IMR-90 (cell line): ENCODE measurements around the gene KLHL4. TPM values are rescaled to one million over a fixed set of nuclear protein-coding genes. Genes with fewer than 3 reads are reported as not detected.

ENCODE experiments used
- ATAC-seq: fragments of 200-7000 bp; cut with Tn5 transposase; 2 replicates; pipeline ENCODE4 v1.9.1; 2020; ENCODE audit warnings: low read depth, mild to moderate bottlenecking, moderate library complexity
- BruUV-seq: library from RNA; stranded (reverse); fragments of 400-500 nt; replicated peaks from 2 replicates; lab custom pipeline; 2021; lab: Mats Ljungman, UMichigan
- CTCF ChIA-PET: fragments of 300-600 bp; formaldehyde crosslinking; extraction: SDS; loops from one replicate; lab custom pipeline; 2021; ENCODE audit warnings: antibody characterized with exemption; lab: Yijun Ruan, JAX
- POLR2A ChIA-PET: fragments of 300-600 bp; sonication (Branson Sonifier 250); formaldehyde crosslinking; loops from one replicate; lab custom pipeline; 2022; ENCODE audit warnings: antibody characterized with exemption; ENCODE audit not compliant: unreplicated experiment; lab: Charles Lee
- DNase-seq: peaks from one replicate; pipeline ENCODE4 v3.0.0; 2013
- H2AFZ ChIP-seq: replicated peaks from 2 replicates; pipeline ENCODE3; 2013; ENCODE audit warnings: low read length, mild to moderate bottlenecking; ENCODE audit not compliant: poor library complexity
- H2AK5ac ChIP-seq: 2 replicates; pipeline ENCODE4 v1.6.1; 2013; ENCODE audit warnings: low read depth, low read length, inconsistent platforms
- H2AK9ac ChIP-seq: replicated peaks from 2 replicates; pipeline ENCODE3; 2013; ENCODE audit warnings: mild to moderate bottlenecking, low read depth, low read length, moderate library complexity; ENCODE audit not compliant: poor library complexity
- H2BK120ac ChIP-seq: 2 replicates; pipeline ENCODE4 v1.6.1; 2013; ENCODE audit warnings: low read depth, low read length, inconsistent platforms
- H2BK15ac ChIP-seq: 3 replicates; pipeline ENCODE4 v1.6.1; 2013; ENCODE audit warnings: low read depth, low read length, inconsistent platforms
- H2BK20ac ChIP-seq: 2 replicates; pipeline ENCODE4 v1.6.1; 2013; ENCODE audit warnings: low read depth, mild to moderate bottlenecking, inconsistent platforms, low read length, moderate library complexity
- H2BK5ac ChIP-seq: 2 replicates; pipeline ENCODE4 v1.6.1; 2013; ENCODE audit warnings: mild to moderate bottlenecking, low read depth, low read length, inconsistent platforms; ENCODE audit not compliant: poor library complexity, severe bottlenecking
- H3K14ac ChIP-seq: replicated peaks from 2 replicates; pipeline ENCODE4 v1.6.1; 2013; ENCODE audit warnings: low read depth, low read length, inconsistent platforms
- H3K18ac ChIP-seq: 2 replicates; pipeline ENCODE4 v1.6.1; 2013; ENCODE audit warnings: low read depth, low read length, control low read depth
- H3K23ac ChIP-seq: 2 replicates; pipeline ENCODE4 v1.6.1; 2013; ENCODE audit warnings: low read depth, low read length, inconsistent platforms
- H3K27ac ChIP-seq: 2 replicates; pipeline ENCODE4 v1.5.1; 2013; ENCODE audit warnings: mild to moderate bottlenecking, control low read depth, low read length; ENCODE audit not compliant: insufficient read depth
- H3K27me3 ChIP-seq: 2 replicates; pipeline ENCODE4 v1.6.1; 2013; ENCODE audit warnings: low read length; ENCODE audit not compliant: control insufficient read depth, insufficient read depth
- H3K36me3 ChIP-seq: 2 replicates; pipeline ENCODE4 v1.6.1; 2013; ENCODE audit warnings: low read length, mixed read lengths; ENCODE audit not compliant: control insufficient read depth, insufficient read depth
- H3K4ac ChIP-seq: 2 replicates; pipeline ENCODE4 v1.6.1; 2013; ENCODE audit warnings: low read depth, low read length, inconsistent platforms
- H3K4me1 ChIP-seq: 2 replicates; pipeline ENCODE4 v1.6.1; 2013; ENCODE audit warnings: low read length, mixed read lengths; ENCODE audit not compliant: control insufficient read depth, insufficient read depth
- H3K4me2 ChIP-seq: 2 replicates; pipeline ENCODE4 v1.6.1; 2013; ENCODE audit warnings: low read depth, mild to moderate bottlenecking, control low read depth, low read length, moderate library complexity
- H3K4me3 ChIP-seq: 2 replicates; pipeline ENCODE4 v1.5.1; 2013; ENCODE audit warnings: low read depth, mild to moderate bottlenecking, control low read depth, low read length, moderate library complexity; ENCODE audit not compliant: insufficient read depth
- H3K56ac ChIP-seq: 2 replicates; pipeline ENCODE4 v1.6.1; 2013; ENCODE audit warnings: low read length, inconsistent platforms; ENCODE audit not compliant: insufficient read depth; ENCODE audit errors: extremely low read depth
- H3K79me1 ChIP-seq, 2 experiments: 2 replicates each; pipeline ENCODE4 v1.6.1; 2013; ENCODE audit warnings: low read length in 2 of 2, inconsistent platforms in 1 of 2, low read depth in 1 of 2
- H3K9ac ChIP-seq: 2 replicates; pipeline ENCODE4 v1.6.1; 2013; ENCODE audit warnings: low read depth, low read length, control low read depth
- H3K9me1 ChIP-seq: 2 replicates; pipeline ENCODE4 v1.6.1; 2013; ENCODE audit warnings: low read length, inconsistent platforms; ENCODE audit not compliant: insufficient read depth
- H3K9me3 ChIP-seq: 2 replicates; pipeline ENCODE4 v1.6.1; 2013; ENCODE audit warnings: low read length; ENCODE audit not compliant: control insufficient read depth, insufficient read depth
- H4K20me1 ChIP-seq: 2 replicates; pipeline ENCODE4 v1.6.1; 2013; ENCODE audit warnings: low read length, inconsistent platforms; ENCODE audit not compliant: insufficient read depth
- H4K5ac ChIP-seq: 2 replicates; pipeline ENCODE4 v1.6.1; 2013; ENCODE audit warnings: mild to moderate bottlenecking, low read depth, low read length, control low read depth
- H4K8ac ChIP-seq, 2 experiments: 2 replicates each; pipeline ENCODE4 v1.6.1; 2013; ENCODE audit warnings: low read depth in 2 of 2, low read length in 2 of 2, control low read depth in 1 of 2, inconsistent platforms in 1 of 2
- H4K91ac ChIP-seq: 2 replicates; pipeline ENCODE4 v1.6.1; 2013; ENCODE audit warnings: low read depth, low read length, inconsistent platforms; ENCODE audit not compliant: insufficient read depth
- CHD1 ChIP-seq: IDR thresholded peaks from 2 replicates; pipeline ENCODE4 v1.6.1; 2012; ENCODE audit warnings: low read depth, low read length, improper control_type of control experiment
- FOS ChIP-seq: fragments of 150-350 bp; IDR thresholded peaks from 2 replicates; pipeline ENCODE4 v1.6.1; 2016; ENCODE audit warnings: low read depth, low read length
- MAFK ChIP-seq: IDR thresholded peaks from 2 replicates; pipeline ENCODE4 v1.6.1; 2012; ENCODE audit warnings: low read depth, low read length, improper control_type of control experiment
- MAZ ChIP-seq: IDR thresholded peaks from 2 replicates; pipeline ENCODE4 v1.6.1; 2012; ENCODE audit warnings: low read depth, mild to moderate bottlenecking, low read length, improper control_type of control experiment, moderate library complexity, borderline replicate concordance
- MXI1 ChIP-seq: IDR thresholded peaks from 2 replicates; pipeline ENCODE4 v1.6.1; 2012; ENCODE audit warnings: low read depth, mild to moderate bottlenecking, low read length, moderate library complexity, borderline replicate concordance
- NFE2L2 ChIP-seq: fragments of 150-350 bp; IDR thresholded peaks from 2 replicates; pipeline ENCODE4 v1.6.1; 2016; ENCODE audit warnings: low read depth, mild to moderate bottlenecking, low read length
- POLR2A ChIP-seq: IDR thresholded peaks from 2 replicates; pipeline ENCODE4 v1.6.1; 2012; ENCODE audit warnings: mild to moderate bottlenecking, low read depth, low read length
- RAD21 ChIP-seq: IDR thresholded peaks from 2 replicates; pipeline ENCODE4 v1.6.1; 2012; ENCODE audit warnings: low read length, improper control_type of control experiment
- RFX5 ChIP-seq: IDR thresholded peaks from 2 replicates; pipeline ENCODE4 v1.8.0; 2012; ENCODE audit warnings: low read depth, mild to moderate bottlenecking, low read length, moderate library complexity
- SMC3 ChIP-seq: fragments of 150-350 bp; IDR thresholded peaks from 2 replicates; pipeline ENCODE4 v1.6.1; 2016; ENCODE audit warnings: low read depth, mild to moderate bottlenecking, antibody characterized with exemption, low read length, moderate library complexity
- WGBS, 2 experiments: methylation state at CpG; one replicate each; pipeline versions ENCODE4 v1.1.5 to v1.1.7; 2013; ENCODE audit warnings: missing lambda C conversion rate in 2 of 2; ENCODE audit not compliant: insufficient read length in 1 of 2; ENCODE audit errors: extremely low coverage in 2 of 2; 5-methylcytosine and 5-hydroxymethylcytosine counted together
- dilution Hi-C: fragments of 300-500 bp; cut with HindIII; formaldehyde crosslinking; loops from one replicate; pipeline ENCODE4 v1.14.3; 2018; ENCODE audit warnings: low sequenced_read_pairs; ENCODE audit not compliant: unreplicated experiment
- in situ Hi-C: fragments of 300-500 bp; cut with MboI; formaldehyde crosslinking; loops from 3 replicates; pipeline ENCODE4 v1.14.3; 2019; ENCODE audit warnings: low sequenced_read_pairs, inconsistent platforms, mixed read lengths
- intact Hi-C: fragments of 100-400 bp; cut with micrococcal nuclease; formaldehyde crosslinking; loops from 2 replicates; pipeline ENCODE4 v1.10.0; 2022
- polyA plus RNA-seq, 3 experiments: library from polyadenylated mRNA; depleted of rRNA; stranded (reverse); fragments of >200 nt; gene quantifications; 2 replicates each; pipeline ENCODE4 v1.2.3, GENCODE V29; 2012; ENCODE audit warnings: low replicate concordance in 1 of 3
- total RNA-seq: library from RNA; depleted of rRNA; stranded (reverse); fragments of >200 nt; gene quantifications from 2 replicates; pipeline ENCODE4 v1.2.3, GENCODE V29; 2012
- TF ChIP-seq, protein P1 (sequence below): fragments of 150-350 bp; IDR thresholded peaks from 2 replicates; pipeline ENCODE4 v1.6.1; 2017; ENCODE audit warnings: mild to moderate bottlenecking, antibody characterized with exemption, low read length, low read depth
- TF ChIP-seq, protein P2 (sequence below): fragments of 150-350 bp; IDR thresholded peaks from 2 replicates; pipeline ENCODE4 v1.6.1; 2016; ENCODE audit warnings: low read depth, mild to moderate bottlenecking, low read length, moderate library complexity, borderline replicate concordance

Gene KLHL4
- total and polyA plus RNA-seq, 2 of the 4 experiments (the other 2 are of a cell fraction) = 0.50 to 1.4 TPM

DNA sequence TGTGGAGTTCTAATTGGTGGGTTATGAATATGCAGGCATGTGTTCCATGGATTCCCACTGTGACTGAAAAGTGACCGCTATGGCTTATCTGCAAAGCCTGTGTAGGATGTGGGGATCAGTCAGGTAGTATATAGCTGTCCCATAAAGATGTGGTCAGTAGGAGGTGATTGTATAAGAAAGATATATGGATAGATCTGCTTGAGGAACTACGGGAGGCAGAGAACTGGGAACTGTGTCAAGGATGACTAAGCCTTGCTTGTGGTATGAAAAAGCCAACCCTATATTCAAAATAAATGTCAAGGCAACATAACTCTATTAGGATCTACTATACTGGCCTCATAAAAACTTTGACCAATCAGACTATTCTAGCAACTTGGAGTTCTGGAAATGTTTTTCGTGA, 185.2 kb downstream of the KLHL4 start:
- Histone ChIP-seq H4K91ac (no peak overlapping the region), H2BK120ac (no peak overlapping the region), H3K23ac (no peak overlapping the region), H3K36me3 (no peaks in the 10 kb centered on the region), H2AK5ac (no peak overlapping the region), H2BK15ac (no peak overlapping the region), H3K9me1 (no peaks in the 10 kb centered on the region), H4K20me1 (no peaks in the 10 kb centered on the region), H2BK5ac (no peak overlapping the region), H3K18ac (no peak overlapping the region), H3K4ac (no peak overlapping the region), H3K27me3 (no peaks in the 10 kb centered on the region), H3K9me3 (no peaks in the 10 kb centered on the region), H3K4me2 (no peak overlapping the region), H2AFZ (no peak overlapping the region), H4K5ac (no peak overlapping the region), H3K79me1 (no peaks in the 10 kb centered on the region), H3K56ac (no peak overlapping the region), H2AK9ac (no peak overlapping the region), H3K27ac (no peak overlapping the region), H3K4me1 (no peaks in the 10 kb centered on the region), H3K14ac (no peak overlapping the region), H3K4me3 (no peak overlapping the region), H2BK20ac (no peak overlapping the region), H3K9ac (no peak overlapping the region), H4K8ac (no peak overlapping the region)
- ATAC-seq (no peak), DNase-seq (no peak)
- ChIA-PET POLR2A (no interaction called here), CTCF (no interaction called here)
- 80% methylated on average over 1 of the region's 3 CpGs; no CpG with 5 or more reads in 1 of the 2 experiments for WGBS, 2 experiments
- dilution Hi-C loops (no loop called here), in situ Hi-C loops (no loop called here), intact Hi-C loops (no loop called here)
- TF ChIP-seq NFE2L2 (no peak), MAZ (no peak), SMC3 (no peak), RFX5 (no peak), RAD21 (no peak), POLR2A (no peak), CHD1 (no peak), MAFK (no peak), MXI1 (no peak), FOS (no peak)
- TF ChIP-seq, protein P1, sequence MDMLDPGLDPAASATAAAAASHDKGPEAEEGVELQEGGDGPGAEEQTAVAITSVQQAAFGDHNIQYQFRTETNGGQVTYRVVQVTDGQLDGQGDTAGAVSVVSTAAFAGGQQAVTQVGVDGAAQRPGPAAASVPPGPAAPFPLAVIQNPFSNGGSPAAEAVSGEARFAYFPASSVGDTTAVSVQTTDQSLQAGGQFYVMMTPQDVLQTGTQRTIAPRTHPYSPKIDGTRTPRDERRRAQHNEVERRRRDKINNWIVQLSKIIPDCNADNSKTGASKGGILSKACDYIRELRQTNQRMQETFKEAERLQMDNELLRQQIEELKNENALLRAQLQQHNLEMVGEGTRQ = no peak
- TF ChIP-seq, protein P2, sequence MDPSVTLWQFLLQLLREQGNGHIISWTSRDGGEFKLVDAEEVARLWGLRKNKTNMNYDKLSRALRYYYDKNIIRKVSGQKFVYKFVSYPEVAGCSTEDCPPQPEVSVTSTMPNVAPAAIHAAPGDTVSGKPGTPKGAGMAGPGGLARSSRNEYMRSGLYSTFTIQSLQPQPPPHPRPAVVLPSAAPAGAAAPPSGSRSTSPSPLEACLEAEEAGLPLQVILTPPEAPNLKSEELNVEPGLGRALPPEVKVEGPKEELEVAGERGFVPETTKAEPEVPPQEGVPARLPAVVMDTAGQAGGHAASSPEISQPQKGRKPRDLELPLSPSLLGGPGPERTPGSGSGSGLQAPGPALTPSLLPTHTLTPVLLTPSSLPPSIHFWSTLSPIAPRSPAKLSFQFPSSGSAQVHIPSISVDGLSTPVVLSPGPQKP = no peak
- no TSS peak for BruUV-seq
